Peyer's patch (tissue), 4 donors: Measurements from ENCODE around the gene PKNOX2. TPM values are rescaled to one million over a fixed set of nuclear protein-coding genes. Genes with fewer than 3 reads are reported as not detected.

ENCODE experiments used
- DNase-seq, 3 donors: peaks; one replicate each; pipeline ENCODE4 v3.0.0-alpha.2; 2017 to 2019
- H3K27ac ChIP-seq, 4 donors: fragments of 200-600 bp; sonication (generic); one replicate each; pipeline ENCODE4 v1.5.1; 2016 to 2019
- H3K27me3 ChIP-seq, 2 donors: fragments of 200-600 bp; sonication (generic); one replicate each; pipeline ENCODE4 v1.5.1; 2019
- H3K36me3 ChIP-seq, 3 donors: fragments of 200-600 bp; sonication (generic); one replicate each; pipeline ENCODE4 v1.5.1; 2016 to 2019
- H3K4me1 ChIP-seq, 4 donors: fragments of 200-600 bp; sonication (generic); one replicate each; pipeline ENCODE4 v1.5.1; 2016 to 2019
- H3K4me3 ChIP-seq, 4 donors: fragments of 200-600 bp; sonication (generic); 1 replicate in 3 of 4; 2 replicates in 1 of 4; pipeline ENCODE4 v1.5.1; 2016 to 2019; ENCODE audit warnings: mild to moderate bottlenecking in 1 of 4
- H3K9me3 ChIP-seq, 4 donors: fragments of 200-600 bp; sonication (generic); one replicate each; pipeline ENCODE4 v1.5.1; 2016 to 2019; ENCODE audit warnings: mild to moderate bottlenecking in 1 of 4
- POLR2A ChIP-seq, 2 donors: fragments of 450-650 bp; IDR thresholded peaks; one replicate each; pipeline ENCODE4 v1.5.1; 2017; ENCODE audit warnings: antibody characterized with exemption in 2 of 2, mild to moderate bottlenecking in 2 of 2, moderate library complexity in 2 of 2
- total RNA-seq, 4 donors: library from RNA; depleted of rRNA; stranded (reverse); fragments of >200 nt; gene quantifications; one replicate each; pipeline ENCODE4 v1.1.0, GENCODE V29; 2016
- TF ChIP-seq, protein P1 (sequence below), 6 experiments: fragments of 450-650 bp in 4 of 6; fragments of 200-600 bp in 2 of 6; sonication (generic) in 1 of 6; IDR thresholded peaks; one replicate each; pipeline ENCODE4 v1.5.1; 2017 to 2019; ENCODE audit warnings: antibody characterized with exemption in 6 of 6, mild to moderate bottlenecking in 3 of 6, moderate library complexity in 1 of 6

The PKNOX2 gene
- total RNA-seq, 4 donors from 2014 or later: 1.4 to 8.3 TPM; not detected in 2

DNA sequence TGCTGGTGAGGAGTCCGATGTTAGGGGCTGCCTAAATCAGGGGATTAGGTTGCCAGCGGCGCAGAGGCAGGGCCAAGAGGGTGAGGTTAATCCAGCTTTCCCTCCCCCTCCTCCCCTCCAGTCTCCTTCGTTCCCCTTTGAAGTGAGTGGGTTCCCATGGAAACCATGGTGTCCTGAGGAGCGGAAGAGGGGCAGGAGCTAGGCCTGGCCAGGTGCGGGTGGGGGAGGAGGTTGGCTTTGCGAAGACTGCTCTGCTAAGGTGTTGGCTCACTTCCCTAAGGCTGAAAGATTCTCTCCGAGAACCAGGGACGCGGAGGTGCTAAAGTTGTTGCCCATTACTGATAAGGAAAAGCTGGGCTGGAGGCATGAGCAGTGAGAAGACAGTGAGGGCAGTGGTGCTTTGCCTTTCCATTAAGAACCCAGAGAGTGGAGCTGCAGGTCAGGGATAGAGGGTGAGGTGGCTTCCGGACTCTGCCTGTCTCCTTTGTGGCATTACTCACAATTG lies 206.9 kb downstream of the PKNOX2 start:
- no peaks in the 10 kb centered on the region for H3K27me3 ChIP-seq
- no peak overlapping the region for H3K27ac ChIP-seq
- TF ChIP-seq, protein P1, sequence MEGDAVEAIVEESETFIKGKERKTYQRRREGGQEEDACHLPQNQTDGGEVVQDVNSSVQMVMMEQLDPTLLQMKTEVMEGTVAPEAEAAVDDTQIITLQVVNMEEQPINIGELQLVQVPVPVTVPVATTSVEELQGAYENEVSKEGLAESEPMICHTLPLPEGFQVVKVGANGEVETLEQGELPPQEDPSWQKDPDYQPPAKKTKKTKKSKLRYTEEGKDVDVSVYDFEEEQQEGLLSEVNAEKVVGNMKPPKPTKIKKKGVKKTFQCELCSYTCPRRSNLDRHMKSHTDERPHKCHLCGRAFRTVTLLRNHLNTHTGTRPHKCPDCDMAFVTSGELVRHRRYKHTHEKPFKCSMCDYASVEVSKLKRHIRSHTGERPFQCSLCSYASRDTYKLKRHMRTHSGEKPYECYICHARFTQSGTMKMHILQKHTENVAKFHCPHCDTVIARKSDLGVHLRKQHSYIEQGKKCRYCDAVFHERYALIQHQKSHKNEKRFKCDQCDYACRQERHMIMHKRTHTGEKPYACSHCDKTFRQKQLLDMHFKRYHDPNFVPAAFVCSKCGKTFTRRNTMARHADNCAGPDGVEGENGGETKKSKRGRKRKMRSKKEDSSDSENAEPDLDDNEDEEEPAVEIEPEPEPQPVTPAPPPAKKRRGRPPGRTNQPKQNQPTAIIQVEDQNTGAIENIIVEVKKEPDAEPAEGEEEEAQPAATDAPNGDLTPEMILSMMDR (IDR thresholded peaks at IDR 0.05): no peak
- no peak for TF ChIP-seq POLR2A (IDR thresholded peaks at IDR 0.05)
- H3K36me3 ChIP-seq: no peaks in the 10 kb centered on the region
- H3K4me1 ChIP-seq: no peaks in the 10 kb centered on the region
- H3K9me3 ChIP-seq: no peaks in the 10 kb centered on the region
- peak in 1 of 3 donors; percentile 28 for DNase-seq
- H3K4me3 ChIP-seq: no peak overlapping the region

DNA sequence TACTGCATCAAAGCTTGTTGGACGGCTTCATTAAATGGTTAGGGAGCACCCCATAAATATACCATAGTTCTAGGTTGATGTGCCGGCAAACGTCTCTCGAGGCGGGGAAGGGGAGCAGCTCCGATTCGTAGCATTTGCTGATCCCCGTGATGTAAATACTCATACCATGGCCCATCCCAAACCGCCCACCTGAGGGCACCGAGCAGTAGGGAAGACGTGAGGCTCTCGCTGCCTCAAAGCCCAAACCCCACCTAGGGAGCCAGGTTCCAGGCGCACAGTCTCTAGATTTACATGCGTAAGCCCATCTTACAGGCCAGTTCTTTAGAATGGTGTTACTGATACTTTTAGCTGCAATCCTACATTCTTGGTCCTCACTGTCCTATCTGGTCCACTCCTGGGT lies 207.5 kb downstream of the PKNOX2 start:
- no peak for TF ChIP-seq POLR2A (IDR thresholded peaks at IDR 0.05)
- TF ChIP-seq, protein P1 (IDR thresholded peaks at IDR 0.05): no peak
- peak in 1 of 3 donors; percentile 33 for DNase-seq
- Histone ChIP-seq H3K27me3 (no peaks in the 10 kb centered on the region), H3K4me1 (no peaks in the 10 kb centered on the region), H3K9me3 (no peaks in the 10 kb centered on the region), H3K27ac (no peak overlapping the region), H3K36me3 (no peaks in the 10 kb centered on the region), H3K4me3 (no peak overlapping the region)

DNA sequence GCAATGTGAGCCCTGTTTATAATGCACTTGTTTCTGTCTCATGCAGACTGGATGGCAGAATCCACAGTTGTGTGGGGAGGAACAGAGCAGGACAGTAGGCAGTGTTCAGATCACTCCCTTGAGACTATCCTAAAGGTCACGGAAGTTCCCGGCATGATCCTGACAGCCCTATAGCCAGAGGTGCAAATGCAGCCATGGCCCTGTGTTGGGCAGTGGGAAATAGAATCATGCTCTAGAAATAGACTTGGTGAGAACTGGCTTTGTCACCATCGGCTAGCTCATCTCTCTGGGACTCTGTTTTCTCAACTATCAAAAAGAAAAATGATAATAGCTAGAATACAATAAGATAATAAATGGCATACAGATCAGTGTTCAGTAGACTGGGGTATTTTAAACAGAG lies 208.4 kb downstream of the PKNOX2 start:
- Histone ChIP-seq H3K4me3 (no peak overlapping the region), H3K36me3 (no peaks in the 10 kb centered on the region), H3K27ac (no peak overlapping the region), H3K9me3 (no peaks in the 10 kb centered on the region), H3K4me1 (no peaks in the 10 kb centered on the region), H3K27me3 (no peaks in the 10 kb centered on the region)
- DNase-seq: peak in 1 of 3 donors; percentile 0
- no peak for TF ChIP-seq POLR2A (IDR thresholded peaks at IDR 0.05)
- TF ChIP-seq, protein P1 (IDR thresholded peaks at IDR 0.05): no peak

DNA sequence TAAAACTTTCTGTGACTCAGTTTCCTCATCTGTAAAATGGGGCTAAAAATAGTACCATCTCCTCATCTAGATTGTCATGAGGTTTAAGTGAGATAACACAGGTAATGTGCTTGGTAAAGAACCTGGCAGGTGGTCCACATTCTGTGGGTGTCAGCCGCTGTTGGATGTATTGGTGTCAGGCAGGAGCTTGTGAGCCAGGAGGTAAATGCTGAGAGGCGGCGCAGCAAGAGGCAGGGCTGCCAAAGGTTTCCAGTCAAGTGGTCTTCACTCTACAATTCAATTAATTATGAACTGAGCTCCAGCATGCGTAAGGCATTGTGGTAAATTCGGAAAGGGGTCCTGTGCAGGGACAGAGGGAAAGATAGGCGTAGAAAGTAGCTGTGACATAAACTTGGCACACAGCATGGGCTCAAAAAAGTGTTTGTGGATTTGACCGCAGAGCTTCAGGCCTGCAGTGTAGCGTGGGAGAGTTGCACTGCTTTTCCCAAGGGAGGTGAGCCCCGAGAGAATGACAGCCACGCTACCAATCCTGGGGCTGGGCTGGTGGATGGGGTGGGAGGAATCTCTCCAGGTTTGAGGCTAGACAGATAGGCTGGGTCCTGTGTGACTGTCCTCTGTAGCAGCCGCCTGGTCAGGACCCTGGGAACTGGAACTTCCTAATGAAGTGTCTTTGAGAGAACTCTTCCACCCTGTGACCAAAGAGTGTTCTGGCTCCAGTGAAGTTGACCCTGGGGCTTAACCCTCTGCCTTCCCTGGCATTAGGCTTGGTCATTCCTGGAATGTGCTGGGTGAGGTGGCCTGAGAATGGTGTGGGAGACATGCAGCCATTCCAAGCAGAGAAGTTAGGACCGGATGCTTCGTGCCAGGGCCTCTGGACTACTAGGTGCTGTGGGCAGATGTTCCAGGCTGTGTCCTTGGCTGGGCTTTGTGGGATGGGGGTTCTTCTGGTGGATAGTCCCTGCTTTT lies 209.2 kb downstream of the PKNOX2 start:
- H3K27me3 ChIP-seq: no peaks in the 10 kb centered on the region
- H3K36me3 ChIP-seq: no peaks in the 10 kb centered on the region
- peak in 1 of 3 donors; percentile 13 for DNase-seq
- no peaks in the 10 kb centered on the region for H3K9me3 ChIP-seq
- no peak overlapping the region for H3K27ac ChIP-seq
- no peak overlapping the region for H3K4me3 ChIP-seq
- no peaks in the 10 kb centered on the region for H3K4me1 ChIP-seq
- TF ChIP-seq, protein P1 (IDR thresholded peaks at IDR 0.05): no peak
- TF ChIP-seq POLR2A (IDR thresholded peaks at IDR 0.05): no peak

DNA sequence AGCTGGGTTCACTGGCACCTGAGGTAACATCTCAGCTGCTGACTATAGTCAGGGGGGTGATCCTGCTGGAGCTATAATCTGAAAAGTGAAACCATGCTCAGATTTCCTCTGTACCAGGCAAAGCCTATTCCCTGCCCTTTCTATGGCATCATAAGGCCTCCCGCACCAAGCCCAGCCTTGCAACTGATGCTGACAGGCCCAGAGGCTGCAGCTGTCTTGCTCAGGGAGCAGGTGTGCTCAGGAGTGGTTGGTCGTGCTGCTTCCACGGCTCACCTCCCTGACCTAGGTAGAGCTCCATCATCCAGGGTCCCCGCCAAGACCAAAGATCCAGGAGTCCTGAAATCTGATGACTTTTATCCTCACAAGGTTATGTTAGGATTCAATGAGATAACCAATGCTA lies 209.8 kb downstream of the PKNOX2 start:
- DNase-seq: peak in 1 of 3 donors; percentile 14
- no peaks in the 10 kb centered on the region for H3K4me1 ChIP-seq
- no peaks in the 10 kb centered on the region for H3K9me3 ChIP-seq
- no peaks in the 10 kb centered on the region for H3K27me3 ChIP-seq
- TF ChIP-seq, protein P1 (IDR thresholded peaks at IDR 0.05): no peak
- no peak for TF ChIP-seq POLR2A (IDR thresholded peaks at IDR 0.05)
- no peak overlapping the region for H3K27ac ChIP-seq
- no peak overlapping the region for H3K4me3 ChIP-seq
- H3K36me3 ChIP-seq: no peaks in the 10 kb centered on the region
